ENCODE data around the gene MPC1L. TPM values are rescaled to one million over a fixed set of nuclear protein-coding genes. Genes with fewer than 3 reads are reported as not detected.

MPC1L gene
- total and polyA plus RNA-seq, 2 experiments from 2014 or later: not detected

DNA sequence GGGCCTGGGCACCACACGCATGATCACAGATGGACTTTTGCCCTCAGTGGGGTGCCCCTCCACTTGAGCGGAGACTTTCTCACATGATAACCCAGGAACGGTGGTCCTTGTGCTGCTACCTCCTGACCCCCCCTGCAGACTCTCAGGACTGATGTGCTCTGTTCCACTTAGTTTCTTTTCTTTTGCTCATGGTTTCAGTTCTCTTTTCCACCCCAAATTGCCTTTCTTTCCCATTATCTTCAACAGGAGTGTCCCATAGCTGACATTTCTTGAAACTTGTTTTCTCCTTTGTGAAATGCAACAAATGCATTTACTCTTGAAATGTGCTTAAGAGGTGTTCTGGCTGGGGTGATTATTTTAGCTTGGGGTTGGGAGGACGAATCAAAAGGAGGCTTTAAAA, 9.0 kb downstream of the MPC1L start:
- H3K4me1 ChIP-seq (ENCODE audit: insufficient read depth): no peaks in the 10 kb centered on the region
- TF ChIP-seq, protein P1, sequence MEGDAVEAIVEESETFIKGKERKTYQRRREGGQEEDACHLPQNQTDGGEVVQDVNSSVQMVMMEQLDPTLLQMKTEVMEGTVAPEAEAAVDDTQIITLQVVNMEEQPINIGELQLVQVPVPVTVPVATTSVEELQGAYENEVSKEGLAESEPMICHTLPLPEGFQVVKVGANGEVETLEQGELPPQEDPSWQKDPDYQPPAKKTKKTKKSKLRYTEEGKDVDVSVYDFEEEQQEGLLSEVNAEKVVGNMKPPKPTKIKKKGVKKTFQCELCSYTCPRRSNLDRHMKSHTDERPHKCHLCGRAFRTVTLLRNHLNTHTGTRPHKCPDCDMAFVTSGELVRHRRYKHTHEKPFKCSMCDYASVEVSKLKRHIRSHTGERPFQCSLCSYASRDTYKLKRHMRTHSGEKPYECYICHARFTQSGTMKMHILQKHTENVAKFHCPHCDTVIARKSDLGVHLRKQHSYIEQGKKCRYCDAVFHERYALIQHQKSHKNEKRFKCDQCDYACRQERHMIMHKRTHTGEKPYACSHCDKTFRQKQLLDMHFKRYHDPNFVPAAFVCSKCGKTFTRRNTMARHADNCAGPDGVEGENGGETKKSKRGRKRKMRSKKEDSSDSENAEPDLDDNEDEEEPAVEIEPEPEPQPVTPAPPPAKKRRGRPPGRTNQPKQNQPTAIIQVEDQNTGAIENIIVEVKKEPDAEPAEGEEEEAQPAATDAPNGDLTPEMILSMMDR (conservative IDR thresholded peaks at IDR 0.05; ENCODE audit: low read depth in 2 of 2): no peak
- TF ChIP-seq, protein P2, sequence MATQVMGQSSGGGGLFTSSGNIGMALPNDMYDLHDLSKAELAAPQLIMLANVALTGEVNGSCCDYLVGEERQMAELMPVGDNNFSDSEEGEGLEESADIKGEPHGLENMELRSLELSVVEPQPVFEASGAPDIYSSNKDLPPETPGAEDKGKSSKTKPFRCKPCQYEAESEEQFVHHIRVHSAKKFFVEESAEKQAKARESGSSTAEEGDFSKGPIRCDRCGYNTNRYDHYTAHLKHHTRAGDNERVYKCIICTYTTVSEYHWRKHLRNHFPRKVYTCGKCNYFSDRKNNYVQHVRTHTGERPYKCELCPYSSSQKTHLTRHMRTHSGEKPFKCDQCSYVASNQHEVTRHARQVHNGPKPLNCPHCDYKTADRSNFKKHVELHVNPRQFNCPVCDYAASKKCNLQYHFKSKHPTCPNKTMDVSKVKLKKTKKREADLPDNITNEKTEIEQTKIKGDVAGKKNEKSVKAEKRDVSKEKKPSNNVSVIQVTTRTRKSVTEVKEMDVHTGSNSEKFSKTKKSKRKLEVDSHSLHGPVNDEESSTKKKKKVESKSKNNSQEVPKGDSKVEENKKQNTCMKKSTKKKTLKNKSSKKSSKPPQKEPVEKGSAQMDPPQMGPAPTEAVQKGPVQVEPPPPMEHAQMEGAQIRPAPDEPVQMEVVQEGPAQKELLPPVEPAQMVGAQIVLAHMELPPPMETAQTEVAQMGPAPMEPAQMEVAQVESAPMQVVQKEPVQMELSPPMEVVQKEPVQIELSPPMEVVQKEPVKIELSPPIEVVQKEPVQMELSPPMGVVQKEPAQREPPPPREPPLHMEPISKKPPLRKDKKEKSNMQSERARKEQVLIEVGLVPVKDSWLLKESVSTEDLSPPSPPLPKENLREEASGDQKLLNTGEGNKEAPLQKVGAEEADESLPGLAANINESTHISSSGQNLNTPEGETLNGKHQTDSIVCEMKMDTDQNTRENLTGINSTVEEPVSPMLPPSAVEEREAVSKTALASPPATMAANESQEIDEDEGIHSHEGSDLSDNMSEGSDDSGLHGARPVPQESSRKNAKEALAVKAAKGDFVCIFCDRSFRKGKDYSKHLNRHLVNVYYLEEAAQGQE (IDR thresholded peaks at IDR 0.05; ENCODE audit: unreplicated experiment): no peak
- no peak for TF ChIP-seq POLR2AphosphoS5 (IDR thresholded peaks at IDR 0.05; ENCODE audit: low read depth)
- peaks cover 43% of the 10 kb centered on the region for H3K36me3 Mint-ChIP-seq (ENCODE audit: low read depth)
- no peaks in the 10 kb centered on the region for H3K9me3 Mint-ChIP-seq
- H2AFZ ChIP-seq: no peak overlapping the region
- no peak for DNase-seq (ENCODE audit: low spot score)
- no peaks in the 10 kb centered on the region for H4K20me1 ChIP-seq (replicated peaks; ENCODE audit: insufficient read depth)
- no peak overlapping the region for H3K27ac Mint-ChIP-seq
- peaks cover 2% of the 10 kb centered on the region for H3K27me3 Mint-ChIP-seq (ENCODE audit: insufficient read depth, low read depth, poor library complexity)
- ATAC-seq: no peak
- H3K9me2 ChIP-seq (ENCODE audit: insufficient read depth): no peaks in the 10 kb centered on the region
- H3K27ac ChIP-seq (ENCODE audit: low read depth): no peak overlapping the region
- H3K27me3 ChIP-seq (ENCODE audit: insufficient read depth): no peaks in the 10 kb centered on the region
- H3K4me3 Mint-ChIP-seq: no peak overlapping the region; the same call in 2 of the 3 replicates
- H3K36me3 ChIP-seq (ENCODE audit: insufficient read depth): peaks cover 11% of the 10 kb centered on the region
- H3K4me3 ChIP-seq: no peak overlapping the region
- H3K4me2 ChIP-seq: no peak overlapping the region
- H3K4me1 Mint-ChIP-seq: no peaks in the 10 kb centered on the region
- no peaks in the 10 kb centered on the region for H3F3A ChIP-seq (replicated peaks; ENCODE audit: low read depth)
- no peaks in the 10 kb centered on the region for H3K79me2 ChIP-seq (replicated peaks; ENCODE audit: insufficient read depth)

DNA sequence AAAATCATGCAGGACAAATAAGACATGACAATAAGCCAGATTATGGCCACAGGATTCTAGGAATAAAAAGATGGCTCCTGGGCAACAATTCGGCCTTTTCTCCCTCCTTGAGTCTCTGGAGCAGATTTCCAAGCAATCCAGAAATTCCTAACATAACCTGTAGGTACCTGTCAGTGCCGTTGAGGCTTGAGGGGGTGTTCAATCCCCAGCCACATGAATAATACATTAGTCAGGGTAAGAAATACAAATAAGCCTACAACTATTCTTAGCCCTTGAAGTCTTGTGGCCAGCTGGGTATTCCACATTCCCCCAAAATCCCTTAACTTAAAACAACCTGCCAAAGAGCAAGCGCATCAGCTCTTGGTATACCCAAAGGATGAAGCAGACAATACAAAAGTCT, 14.5 kb downstream of the MPC1L start:
- no peak overlapping the region for H3K4me2 ChIP-seq
- Mint-ChIP-seq H3K27ac (no peak overlapping the region), H3K27me3 (ENCODE audit: insufficient read depth, low read depth, poor library complexity) (peaks cover 2% of the 10 kb centered on the region), H3K36me3 (ENCODE audit: low read depth) (peaks cover 41% of the 10 kb centered on the region), H3K9me3 (peaks cover 2% of the 10 kb centered on the region; the same call in 1 of the 3 replicates), H3K4me3 (no peak overlapping the region), H3K4me1 (no peaks in the 10 kb centered on the region)
- no peak for TF ChIP-seq JUNB (IDR thresholded peaks at IDR 0.05; ENCODE audit: unreplicated experiment)
- TF ChIP-seq STAT1 (IDR thresholded peaks at IDR 0.05; ENCODE audit: unreplicated experiment): no peak
- TF ChIP-seq, protein P2 (IDR thresholded peaks at IDR 0.05; ENCODE audit: unreplicated experiment): no peak
- no peak for TF ChIP-seq ZNF114 (CRISPR knock-in tag; IDR thresholded peaks at IDR 0.05)
- TF ChIP-seq NANOG (IDR thresholded peaks at IDR 0.05; ENCODE audit: borderline replicate concordance): no peak
- no peak for DNase-seq (ENCODE audit: low spot score)
- H3K4me1 ChIP-seq (ENCODE audit: insufficient read depth): no peaks in the 10 kb centered on the region
- H3K27me3 ChIP-seq (ENCODE audit: insufficient read depth): no peaks in the 10 kb centered on the region
- H2AFZ ChIP-seq: no peak overlapping the region
- no peak overlapping the region for H3K4me3 ChIP-seq
- H3K9me2 ChIP-seq (ENCODE audit: insufficient read depth): no peaks in the 10 kb centered on the region
- peaks cover 6% of the 10 kb centered on the region for H3K36me3 ChIP-seq (ENCODE audit: insufficient read depth)
- H3K27ac ChIP-seq (ENCODE audit: low read depth): no peak overlapping the region
- H3K79me2 ChIP-seq (replicated peaks; ENCODE audit: insufficient read depth): no peaks in the 10 kb centered on the region
- no peaks in the 10 kb centered on the region for H4K20me1 ChIP-seq (replicated peaks; ENCODE audit: insufficient read depth)
- no peaks in the 10 kb centered on the region for H3F3A ChIP-seq (replicated peaks; ENCODE audit: low read depth)
- no peak for ATAC-seq
